HG02970 (cell line): ENCODE results near the gene FLT3.

ENCODE experiments used
- ATAC-seq: cut with Tn5 transposase; IDR thresholded peaks from one replicate; pipeline ENCODE4 v1.9.1; 2021; ENCODE audit warnings: mild to moderate bottlenecking, moderate library complexity, moderate number of reproducible peaks; ENCODE audit not compliant: unreplicated experiment, low FRiP score

Gene FLT3

DNA sequence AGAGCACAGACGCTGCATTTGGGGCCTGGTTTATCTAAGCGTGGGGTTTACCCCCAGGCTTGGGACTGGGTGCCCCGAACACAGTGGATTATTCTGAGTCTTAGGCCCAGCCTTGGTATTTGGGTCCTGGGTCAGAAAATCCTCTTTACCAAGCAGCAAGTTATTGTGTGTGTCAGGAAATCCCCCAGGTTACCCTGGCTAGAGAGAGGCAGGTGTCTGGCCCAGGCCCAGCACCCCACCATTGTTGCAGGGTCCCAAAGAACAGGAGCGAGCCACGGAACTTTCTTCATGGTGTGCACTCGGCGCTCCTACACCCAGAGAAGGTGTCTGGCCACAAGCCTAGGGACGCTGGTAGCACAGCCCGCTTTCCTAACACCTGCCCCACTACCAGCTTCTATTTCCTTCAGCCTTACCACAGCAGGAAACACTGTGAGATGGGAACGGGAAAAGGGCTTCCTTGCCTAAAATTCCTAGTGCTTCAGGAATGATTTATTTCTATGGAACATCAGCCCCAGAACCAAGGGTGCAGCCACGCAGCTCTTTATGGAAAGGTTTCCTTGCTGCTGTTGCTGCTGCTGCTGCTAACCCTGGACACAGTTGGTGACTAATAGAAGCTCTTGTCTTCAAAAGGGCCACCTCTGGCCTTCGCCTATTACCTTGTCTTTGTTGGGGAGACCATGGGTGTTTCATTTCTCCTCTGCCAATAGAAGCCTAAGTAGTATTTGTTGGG is 123.8 kb downstream of the FLT3 start:
- no peak for ATAC-seq

DNA sequence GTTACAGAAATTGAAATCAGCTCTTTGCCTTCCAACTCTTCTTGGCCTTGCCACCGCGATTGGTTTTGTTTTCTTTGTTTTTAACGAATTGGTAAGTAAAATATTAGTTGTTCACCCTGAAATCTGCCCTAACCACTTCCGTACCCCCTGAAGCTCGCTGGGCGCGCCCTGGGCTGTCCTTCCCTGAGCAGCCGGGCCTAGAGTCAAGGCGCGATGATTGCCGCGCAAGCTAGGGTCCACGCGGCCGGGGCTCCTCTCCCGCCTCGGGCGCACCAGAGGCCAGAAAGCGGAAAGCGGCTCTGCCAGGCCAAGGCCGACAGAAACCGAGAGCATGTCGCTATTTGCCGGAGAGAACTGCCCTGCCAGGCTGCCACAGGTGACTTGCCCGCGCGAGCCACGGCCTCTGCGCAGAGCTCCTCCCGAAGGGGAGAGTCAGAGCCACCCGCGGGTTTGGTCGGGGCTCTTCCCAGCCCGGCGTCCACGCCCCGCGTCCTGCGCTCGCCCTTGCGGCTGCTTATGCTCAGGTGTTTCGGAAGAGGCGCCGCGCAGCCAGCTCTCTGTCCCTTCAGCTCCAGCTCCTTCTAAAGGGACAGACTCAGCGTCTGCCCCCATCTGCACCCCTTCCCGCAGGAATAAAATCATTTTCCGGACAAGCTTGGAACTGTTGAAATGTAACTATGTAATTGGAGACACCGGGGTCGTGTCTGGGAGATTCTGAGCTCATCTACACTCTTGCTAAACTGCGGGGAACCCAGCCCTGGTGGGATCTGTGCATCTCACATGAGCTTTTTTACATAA is 124.6 kb downstream of the FLT3 start:
- no peak for ATAC-seq

DNA sequence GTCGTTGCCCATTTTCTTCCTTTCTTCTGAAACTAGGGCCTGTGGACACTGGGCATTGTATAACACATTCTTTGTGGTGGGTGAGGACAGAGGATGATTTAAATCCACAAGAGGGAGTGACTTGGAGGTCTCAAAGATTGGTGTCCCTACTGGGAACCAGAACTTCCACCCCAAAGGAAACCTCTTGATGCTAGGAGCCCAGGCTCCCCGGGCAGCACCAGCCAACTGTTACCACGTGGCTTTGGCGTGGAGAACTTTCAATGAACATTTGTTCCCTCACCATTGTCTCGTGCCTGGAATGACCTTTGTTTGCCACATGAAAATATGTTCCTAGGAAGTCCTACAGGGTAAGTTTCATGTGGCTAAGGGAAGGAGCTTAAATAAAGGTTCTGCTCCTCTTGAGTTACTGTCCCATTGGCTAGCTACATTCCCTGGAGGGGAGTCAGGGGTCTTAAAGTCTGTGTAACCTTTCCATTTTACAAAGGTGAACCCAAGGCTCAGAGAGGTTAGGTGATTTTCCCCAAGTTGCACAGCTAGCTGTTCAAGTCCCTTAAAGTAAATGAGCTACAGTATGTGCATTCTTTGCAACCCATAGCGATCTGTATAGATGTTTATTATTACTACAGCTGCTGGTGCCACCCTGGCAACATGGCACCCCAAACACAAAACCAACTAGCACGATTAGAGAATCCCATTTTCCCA is 126.3 kb downstream of the FLT3 start:
- ATAC-seq, result no peak

DNA sequence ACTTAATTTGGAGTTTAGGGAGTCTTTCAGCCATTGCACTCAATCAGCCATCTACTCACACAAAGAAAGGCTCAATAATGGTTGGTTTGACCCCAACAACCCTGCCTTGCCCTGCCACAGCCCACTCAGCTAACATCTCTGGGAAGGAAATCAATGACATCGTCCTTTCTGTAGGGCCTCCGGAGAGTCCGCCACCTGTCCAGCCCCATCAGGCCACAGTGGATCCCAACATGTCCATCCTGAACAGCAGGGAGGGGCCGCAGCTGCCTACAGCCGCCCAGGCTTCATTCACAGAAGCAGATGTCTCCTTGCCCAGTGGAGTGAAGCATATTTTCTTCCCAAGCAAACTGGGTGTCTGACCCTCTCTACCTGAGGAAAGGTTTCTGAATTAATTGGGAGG is 127.1 kb downstream of the FLT3 start:
- no peak for ATAC-seq

DNA sequence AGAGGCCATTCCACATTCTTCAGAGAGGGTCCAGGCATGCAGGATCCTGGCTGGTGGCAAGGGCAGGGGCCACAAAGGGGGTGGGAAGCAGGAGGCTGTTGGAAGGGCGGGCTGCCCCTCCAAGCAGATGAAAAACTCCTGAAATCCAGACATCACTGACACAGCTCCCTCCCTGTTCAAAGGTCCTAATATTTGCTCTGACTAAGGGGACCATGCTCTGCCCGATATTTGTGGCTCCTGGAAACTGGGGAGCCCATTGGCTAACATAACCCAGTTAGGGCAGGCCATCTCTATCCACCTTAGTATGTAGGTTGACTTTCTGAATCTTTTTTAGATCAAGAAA is 127.9 kb downstream of the FLT3 start:
- no peak for ATAC-seq

DNA sequence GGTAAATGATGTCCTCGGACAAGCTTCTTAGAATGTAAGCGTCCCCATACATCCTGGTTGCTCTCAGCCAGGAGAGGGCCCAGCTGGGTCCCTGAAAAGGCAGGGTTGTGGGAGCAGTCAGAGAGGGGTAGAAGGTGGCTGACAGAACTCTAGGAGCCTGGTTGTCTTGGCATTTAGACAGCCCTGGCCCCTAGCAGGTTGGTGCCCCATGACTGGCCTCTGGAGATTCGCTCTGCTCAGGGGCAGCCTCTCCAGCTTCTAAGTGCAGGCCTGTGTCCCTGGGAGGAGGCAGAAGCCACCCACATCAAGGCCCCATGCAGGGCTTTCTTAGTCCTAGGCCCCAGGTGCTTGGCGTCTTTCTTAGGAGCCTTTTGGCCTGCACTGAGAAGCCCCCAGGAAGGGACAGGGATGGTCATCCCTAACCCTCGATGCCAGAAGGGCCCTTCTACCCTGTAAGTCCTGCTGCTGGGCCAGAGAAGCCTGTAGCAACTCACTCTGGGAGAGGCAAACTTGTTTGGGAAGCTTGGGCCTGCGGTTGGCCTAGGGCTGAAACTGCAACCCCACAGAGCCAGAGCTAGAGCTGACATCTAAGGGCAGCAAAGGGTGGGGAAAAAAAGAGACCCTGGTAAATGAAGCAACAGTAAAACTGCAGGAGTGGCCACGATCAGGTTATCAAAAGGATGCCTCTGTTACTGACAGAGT is 128.4 kb downstream of the FLT3 start:
- no peak for ATAC-seq

DNA sequence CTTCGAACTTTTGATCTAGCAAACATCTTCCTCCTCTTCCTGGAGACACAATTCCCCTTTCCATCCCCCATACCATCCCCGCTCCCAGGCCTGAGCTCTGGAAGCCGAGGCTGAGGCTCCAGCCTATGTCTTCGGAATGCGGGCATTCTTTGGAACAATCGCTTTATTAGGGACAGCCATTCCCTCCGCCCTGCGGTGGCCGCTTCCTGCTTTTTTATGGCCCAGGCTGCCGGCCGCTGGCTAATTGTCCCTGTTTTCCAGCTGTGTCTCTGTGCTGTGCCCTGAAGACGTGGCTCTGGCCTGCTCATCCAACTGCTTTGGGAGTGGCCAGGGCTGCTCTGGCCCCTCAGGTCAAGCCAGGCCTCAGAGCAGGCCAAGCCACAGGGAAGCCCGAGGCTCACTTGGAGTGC is 129.1 kb downstream of the FLT3 start:
- ATAC-seq, result no peak

DNA sequence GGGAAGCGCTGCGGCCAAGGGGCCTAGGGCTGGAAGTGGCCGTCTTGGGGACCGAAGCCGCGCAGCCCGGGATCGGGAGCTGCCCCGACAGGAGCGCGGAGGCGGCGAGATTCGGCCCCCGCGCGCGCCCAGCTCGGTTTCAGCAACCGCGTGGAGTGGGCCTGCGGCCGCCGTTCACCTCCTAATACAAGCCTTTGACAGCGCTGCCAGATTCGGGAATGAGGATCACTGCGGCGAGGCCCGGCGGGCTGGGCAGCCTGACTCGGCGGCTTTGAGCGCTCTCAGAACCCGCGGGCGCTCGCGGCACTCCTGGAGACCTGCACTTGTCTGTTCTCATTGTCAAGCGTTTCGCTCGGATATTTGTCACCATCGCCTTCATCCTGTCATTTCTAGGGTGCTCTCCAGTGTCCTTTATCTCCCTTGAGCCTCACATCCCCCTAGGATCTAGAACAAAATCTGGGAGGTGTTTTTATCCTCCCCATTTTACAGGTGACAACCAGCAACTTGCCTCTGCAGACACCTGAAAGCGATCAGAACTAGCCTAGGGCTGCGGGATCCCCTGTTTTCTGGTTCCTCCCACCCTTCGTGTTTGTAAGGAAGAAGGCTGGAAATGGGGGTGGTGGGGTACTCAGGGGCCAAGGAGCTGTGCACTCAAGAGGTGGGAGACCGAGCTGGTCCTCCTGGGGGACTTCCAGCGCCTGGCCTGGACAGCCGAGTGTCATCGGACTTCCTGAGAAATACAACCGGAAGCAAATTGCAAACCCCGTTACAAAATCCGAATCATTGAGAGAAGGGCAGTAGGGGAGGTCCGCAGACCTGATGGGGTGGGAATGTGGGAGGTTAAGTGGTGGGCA is 129.8 kb downstream of the FLT3 start:
- ATAC-seq, result no peak

DNA sequence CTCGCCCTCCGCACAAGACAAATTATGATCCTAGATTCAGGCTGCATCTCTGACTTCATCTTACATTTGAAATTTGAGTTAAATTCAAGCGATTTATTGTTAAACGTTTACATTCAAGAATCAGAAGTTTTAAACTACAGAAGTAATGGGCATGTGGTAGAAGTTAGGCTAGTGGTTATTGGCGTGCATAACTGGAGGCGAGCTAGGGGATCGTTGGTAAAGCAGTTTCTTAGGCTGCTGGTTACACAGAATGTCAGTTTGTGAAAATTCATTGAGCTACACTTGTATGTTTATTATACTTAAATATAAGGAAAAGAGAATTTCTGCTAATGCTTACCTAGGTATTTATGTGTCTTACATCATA is 130.5 kb downstream of the FLT3 start:
- ATAC-seq, result no peak

DNA sequence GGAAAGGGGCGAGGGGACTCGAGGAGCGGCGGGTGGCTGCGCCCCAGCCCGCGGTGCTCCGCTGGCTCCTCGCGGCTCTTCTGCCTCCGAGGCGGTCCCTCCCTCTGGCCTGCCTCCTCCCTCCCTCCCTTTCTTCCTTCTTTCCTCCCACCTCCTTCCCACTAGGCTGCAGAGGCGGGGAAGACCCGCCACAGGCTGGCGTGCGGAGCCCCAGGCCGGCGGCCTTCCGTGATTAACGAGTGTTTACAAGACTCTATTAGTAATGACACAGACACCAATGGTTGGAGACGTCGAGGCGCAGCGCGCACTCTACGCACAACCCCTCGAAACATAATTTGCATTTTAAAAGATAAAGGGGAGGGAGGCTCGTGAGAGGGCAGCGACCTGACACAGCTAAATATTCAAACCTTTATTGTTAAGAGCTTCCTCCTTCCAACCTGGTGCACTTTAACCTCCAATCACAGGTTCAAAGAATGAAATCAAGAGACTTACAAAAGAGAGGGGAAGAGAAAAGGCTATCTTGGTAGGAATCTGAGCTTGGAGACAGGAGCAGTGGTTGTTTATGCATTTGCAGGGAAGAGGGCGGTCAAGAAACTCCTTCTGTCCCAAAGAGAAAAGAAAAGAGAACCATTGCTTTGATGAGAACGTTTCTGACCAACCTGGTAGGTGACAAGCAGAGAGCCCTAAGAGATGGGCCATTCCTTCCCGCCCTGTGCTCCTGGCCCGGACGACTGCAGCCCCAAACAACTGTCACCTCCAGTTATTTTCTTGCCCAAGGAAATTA is 131.1 kb downstream of the FLT3 start, which contains the start of gene CDX2:
Gene CDX2, minus strand, starts transcription at position 234 of the 784 bp plus-strand sequence. CDS start 309 bp downstream, outside the sequence.
- ATAC-seq, result no peak

DNA sequence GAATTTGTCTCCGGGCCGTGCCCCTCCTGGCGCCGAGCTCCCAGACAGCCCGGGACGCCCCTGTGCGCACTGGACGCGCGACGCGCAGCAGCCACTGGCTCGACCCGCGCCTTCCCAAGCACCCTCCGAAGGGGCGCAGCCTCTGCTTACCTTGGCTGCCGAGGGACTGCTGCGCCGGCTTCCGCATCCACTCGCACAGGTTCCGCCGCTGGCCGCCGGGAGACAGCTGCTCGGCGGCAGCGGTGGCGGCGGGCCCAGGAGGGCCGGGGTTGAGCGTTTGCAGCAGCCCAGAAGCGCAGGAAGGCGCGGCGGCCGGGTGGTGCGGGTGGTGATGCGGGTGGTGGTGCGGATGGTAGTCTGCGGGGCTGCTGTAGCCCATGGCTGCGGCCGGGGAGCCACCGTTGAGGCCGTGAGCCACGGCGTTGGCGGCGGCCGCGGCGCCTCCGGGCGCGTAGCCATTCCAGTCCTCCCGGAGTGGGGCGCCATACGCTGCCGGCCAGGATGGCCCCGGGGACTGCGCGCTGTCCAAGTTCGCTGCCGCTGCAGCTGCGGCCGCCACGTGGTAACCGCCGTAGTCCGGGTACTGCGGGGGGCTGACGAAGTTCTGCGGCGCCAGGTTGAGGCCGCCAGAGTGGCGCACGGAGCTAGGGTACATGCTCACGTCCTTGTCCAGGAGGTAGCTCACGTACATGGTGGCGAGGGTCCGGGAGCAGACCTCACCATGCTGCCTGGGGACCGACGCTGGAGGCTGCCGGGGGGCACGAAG is 131.9 kb downstream of the FLT3 start:
- ATAC-seq, result no peak

DNA sequence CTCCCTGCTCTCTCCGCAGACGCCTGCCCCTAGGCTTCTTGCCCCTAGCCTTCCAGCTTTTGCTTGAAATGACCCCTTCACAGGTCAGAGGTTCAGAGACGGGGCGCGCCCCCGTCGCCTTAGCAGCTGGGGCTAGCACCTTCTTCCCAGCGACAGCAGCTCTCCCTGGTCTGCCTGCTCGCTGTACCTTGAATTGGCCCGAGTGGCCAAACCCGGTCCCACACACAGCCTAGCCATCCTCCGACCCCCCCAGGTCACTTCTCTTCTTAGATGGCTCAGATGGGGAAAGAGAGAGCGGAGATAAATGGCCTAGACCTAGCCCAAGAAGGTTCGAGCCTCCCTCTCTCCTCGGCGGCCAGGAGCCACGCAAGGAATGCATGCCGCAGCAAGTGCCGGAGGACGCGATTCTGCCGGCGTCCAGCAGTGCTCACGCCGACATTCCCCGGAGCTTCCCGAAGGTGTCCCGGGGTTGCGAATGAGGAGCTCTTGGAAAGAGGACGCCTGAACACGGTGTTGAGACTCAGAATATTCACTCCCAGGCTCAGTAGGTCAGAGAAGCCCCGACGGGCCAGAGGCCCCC is 132.6 kb downstream of the FLT3 start:
- ATAC-seq, result no peak

DNA sequence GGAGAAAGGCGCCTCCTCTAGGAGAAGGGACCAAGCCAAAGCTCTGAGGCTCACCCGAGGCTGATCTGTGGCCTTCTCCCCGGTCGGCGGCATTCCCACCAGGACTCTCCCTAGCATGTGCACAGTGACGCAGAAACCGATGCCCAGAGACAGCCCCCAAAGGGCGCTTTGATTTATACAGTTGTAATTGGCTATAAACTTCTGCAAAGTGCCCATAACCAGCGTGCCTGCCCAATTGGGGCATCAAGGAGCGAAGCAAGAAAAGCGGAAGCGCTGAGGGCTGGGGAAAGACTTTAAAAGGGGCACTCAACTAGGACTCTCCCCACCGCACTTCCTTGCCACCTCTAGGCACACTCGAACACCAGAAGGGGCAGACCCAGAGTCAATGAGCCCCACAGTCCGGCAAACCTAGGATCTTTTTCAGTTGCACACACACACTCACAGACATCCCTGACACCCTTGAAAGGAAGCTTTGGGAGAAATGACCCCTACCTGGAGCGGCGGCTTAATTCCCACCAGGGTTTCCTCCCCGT is 133.1 kb downstream of the FLT3 start:
- no peak for ATAC-seq

DNA sequence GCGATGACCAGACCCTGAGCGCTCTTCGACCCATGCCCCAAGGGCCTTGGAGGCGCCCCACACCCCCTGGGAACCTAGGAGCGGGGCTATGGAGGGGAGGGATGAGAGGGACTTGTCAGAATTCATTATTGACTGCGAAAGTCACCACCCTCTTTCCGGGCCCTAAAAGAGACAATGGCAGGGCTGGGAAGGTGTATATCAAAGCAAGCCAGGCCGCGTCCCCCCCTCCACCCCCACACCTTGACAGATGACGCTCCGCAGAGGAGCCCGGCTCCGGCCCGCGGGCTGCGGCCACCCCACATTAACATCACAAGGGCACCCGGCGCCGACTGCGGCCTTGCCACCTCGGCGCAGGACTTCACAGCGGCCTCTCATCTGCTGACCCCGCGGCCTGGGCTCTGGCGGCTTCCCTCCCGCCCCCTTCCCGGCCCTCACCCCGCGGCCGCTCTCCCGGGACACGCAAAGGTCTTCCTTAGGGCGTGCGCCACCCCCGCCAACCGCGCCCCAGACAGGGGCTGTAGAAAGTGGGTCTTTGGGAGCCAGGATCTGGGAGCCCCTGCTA is 133.7 kb downstream of the FLT3 start:
- ATAC-seq, result no peak

DNA sequence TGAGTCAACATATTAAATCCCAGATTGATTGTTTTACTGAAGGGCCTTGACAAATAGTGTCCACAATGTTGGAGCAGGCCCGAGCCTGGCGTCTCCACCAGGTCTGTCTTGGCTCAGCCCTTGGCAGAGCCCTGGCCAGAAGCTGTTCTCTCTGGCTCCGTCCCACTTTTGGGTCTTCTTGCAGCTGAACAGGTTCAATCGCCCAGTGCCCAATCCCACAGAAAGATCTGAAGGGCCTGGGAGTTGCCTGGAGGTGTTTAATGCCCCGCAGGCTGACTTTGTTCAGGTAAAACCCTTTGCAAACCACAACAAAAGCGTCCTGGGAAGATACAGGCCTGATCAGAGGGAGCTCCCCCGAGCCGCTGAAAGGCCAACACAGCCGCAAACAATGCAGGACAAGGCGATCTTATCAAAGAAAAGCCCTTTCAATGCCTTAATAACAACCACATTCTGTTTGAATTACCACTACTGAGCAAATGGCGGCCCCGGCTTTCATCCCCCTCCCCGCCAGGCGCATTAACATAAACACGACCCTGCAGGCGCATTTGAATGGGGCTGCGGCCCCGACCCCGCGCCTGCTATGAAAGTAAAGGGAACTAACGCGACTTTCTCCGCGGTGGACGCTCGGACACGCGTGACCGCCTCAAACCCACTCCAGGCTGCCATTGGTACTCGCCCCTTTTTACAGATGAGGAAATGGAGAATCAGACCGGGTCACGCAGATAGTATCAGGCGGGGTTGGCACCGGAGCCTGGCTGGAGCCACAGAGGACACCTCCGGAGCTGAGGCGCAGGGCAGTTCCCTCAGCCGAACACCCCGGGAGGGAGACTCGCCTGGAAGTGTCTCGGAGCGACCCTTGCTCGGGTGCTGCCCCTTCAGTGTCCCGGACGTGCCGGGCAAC is 134.4 kb downstream of the FLT3 start:
- no peak for ATAC-seq

DNA sequence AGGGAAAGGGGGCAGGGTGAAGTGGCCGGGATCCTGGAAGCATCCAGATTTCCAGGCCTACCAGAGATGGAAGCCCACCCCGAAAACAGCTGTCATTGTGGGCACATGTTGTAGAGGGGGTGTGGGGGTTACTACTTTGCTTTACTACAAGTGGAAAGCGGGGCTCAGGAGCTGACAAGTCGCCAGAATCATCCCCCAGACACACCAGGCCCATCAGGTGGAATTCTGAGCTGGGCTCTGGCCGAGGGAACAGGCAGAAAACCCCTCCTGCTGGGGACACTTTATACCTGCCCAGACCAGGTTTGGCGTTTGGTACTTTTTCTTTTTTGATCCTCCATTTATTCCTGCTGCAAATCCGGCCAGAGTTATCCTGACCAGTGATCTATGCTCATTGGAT is 135.0 kb downstream of the FLT3 start:
- ATAC-seq, result no peak
